ENCODE results near the gene CARMIL1.

Gene CARMIL1

DNA sequence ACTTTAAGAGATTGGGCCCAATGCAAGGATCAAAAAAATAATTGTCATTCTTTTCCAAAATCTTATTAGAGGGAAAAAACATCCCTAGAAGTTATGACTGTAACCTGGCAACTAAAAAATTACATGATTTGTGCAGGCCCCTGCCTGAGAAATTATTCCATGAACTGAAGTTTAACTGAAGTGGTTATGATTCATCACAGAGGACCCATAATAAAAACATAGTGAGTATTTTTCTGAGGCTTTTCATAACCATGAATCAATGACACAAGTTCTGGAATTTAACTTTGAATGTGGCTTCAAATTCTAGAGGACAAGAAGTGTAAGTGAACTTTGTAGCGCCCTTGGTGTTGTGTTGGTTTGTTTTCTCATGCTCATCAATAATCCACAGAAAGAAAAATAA lies 31.1 kb upstream of the CARMIL1 start:
- H2AFZ ChIP-seq (ENCODE audit: low read depth): no peak overlapping the region
- H3K4me1 ChIP-seq (ENCODE audit: low read depth, poor library complexity, severe bottlenecking): peaks cover 13% of the 10 kb centered on the region
- H3K27me3 ChIP-seq (ENCODE audit: insufficient read depth, low read depth): no peaks in the 10 kb centered on the region
- H3K27ac ChIP-seq: no peak overlapping the region
- H3K36me3 ChIP-seq (ENCODE audit: insufficient read depth): no peaks in the 10 kb centered on the region
- no peaks in the 10 kb centered on the region for H4K20me1 ChIP-seq (ENCODE audit: insufficient read depth)
- H3K4me2 ChIP-seq: no peak overlapping the region
- TF ChIP-seq, protein P1, sequence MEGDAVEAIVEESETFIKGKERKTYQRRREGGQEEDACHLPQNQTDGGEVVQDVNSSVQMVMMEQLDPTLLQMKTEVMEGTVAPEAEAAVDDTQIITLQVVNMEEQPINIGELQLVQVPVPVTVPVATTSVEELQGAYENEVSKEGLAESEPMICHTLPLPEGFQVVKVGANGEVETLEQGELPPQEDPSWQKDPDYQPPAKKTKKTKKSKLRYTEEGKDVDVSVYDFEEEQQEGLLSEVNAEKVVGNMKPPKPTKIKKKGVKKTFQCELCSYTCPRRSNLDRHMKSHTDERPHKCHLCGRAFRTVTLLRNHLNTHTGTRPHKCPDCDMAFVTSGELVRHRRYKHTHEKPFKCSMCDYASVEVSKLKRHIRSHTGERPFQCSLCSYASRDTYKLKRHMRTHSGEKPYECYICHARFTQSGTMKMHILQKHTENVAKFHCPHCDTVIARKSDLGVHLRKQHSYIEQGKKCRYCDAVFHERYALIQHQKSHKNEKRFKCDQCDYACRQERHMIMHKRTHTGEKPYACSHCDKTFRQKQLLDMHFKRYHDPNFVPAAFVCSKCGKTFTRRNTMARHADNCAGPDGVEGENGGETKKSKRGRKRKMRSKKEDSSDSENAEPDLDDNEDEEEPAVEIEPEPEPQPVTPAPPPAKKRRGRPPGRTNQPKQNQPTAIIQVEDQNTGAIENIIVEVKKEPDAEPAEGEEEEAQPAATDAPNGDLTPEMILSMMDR (conservative IDR thresholded peaks at IDR 0.05; ENCODE audit: low read depth, low read length): no peak
- H3K79me2 ChIP-seq (ENCODE audit: insufficient read depth, low read depth): no peaks in the 10 kb centered on the region
- H3K4me3 ChIP-seq (IDR thresholded peaks at IDR 0.05; ENCODE audit: insufficient read depth, low read depth, low read length): no peak overlapping the region
- H3K9ac ChIP-seq: no peak overlapping the region

DNA sequence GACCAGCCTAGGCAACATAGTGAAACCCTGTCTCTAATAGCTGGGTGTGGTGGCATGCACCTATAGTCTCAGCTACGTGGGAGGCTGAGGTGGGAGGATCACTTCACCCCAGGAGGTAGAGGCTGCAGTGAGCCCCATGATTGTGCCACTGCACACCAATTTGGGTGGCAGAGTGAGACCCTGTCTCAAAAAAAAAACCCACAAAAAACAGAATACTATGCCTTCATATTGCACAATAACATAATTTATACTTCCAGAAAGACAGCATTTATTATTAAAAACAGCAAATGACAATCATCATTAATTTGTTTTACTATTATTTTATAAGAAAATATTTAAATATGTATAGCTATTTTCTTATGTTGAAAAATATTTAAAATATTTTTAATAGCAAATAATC lies 30.0 kb upstream of the CARMIL1 start:
- Histone ChIP-seq H3K4me3 (IDR thresholded peaks at IDR 0.05; ENCODE audit: insufficient read depth, low read depth, low read length) (no peak overlapping the region), H3K27me3 (ENCODE audit: insufficient read depth, low read depth) (no peaks in the 10 kb centered on the region)

DNA sequence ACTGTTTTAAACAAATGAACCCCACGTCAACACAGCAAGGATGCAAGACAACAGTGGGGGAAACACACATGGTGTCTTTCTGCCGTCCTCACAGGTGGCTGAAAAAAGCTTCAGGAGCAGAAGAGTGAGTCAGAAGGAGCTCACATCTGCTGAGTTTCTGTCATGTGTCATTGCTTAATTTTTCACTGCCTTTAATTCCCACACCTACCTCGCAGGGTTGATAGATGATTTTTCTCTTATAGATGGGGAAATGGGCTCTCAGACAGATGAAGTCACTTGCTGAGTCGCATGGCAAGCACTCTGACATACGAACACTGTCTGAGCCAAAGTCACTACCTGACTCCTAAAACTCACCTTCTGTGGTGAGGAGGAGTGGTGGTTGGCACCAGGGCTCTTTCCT lies 28.3 kb upstream of the CARMIL1 start:
- peak overlapping the region; percentile 30 for H3K4me2 ChIP-seq
- H3K4me3 ChIP-seq (IDR thresholded peaks at IDR 0.05; ENCODE audit: insufficient read depth, low read depth, low read length): no peak overlapping the region
- peak overlapping the region; percentile 40; the same call in 1 of the 2 replicates for H2AFZ ChIP-seq (ENCODE audit: low read depth)
- H3K27ac ChIP-seq: peak overlapping the region; percentile 10; the same call in 1 of the 2 replicates
- H3K9ac ChIP-seq: no peak overlapping the region
- TF ChIP-seq, protein P1 (conservative IDR thresholded peaks at IDR 0.05; ENCODE audit: low read depth, low read length): no peak
- H3K79me2 ChIP-seq (ENCODE audit: insufficient read depth, low read depth): no peaks in the 10 kb centered on the region
- H3K27me3 ChIP-seq (ENCODE audit: insufficient read depth, low read depth): no peaks in the 10 kb centered on the region
- H3K4me1 ChIP-seq (ENCODE audit: low read depth, poor library complexity, severe bottlenecking): peaks cover 13% of the 10 kb centered on the region
- H3K36me3 ChIP-seq (ENCODE audit: insufficient read depth): no peaks in the 10 kb centered on the region
- H4K20me1 ChIP-seq (ENCODE audit: insufficient read depth): no peaks in the 10 kb centered on the region

More for the DNA sequence above, 30.0 kb upstream of the CARMIL1 start:
- no peak overlapping the region for H3K9ac ChIP-seq
- no peaks in the 10 kb centered on the region for H4K20me1 ChIP-seq (ENCODE audit: insufficient read depth)
- no peak overlapping the region for H3K4me2 ChIP-seq
- no peak overlapping the region for H3K27ac ChIP-seq
- peaks cover 13% of the 10 kb centered on the region for H3K4me1 ChIP-seq (ENCODE audit: low read depth, poor library complexity, severe bottlenecking)
- no peaks in the 10 kb centered on the region for H3K79me2 ChIP-seq (ENCODE audit: insufficient read depth, low read depth)
- H3K36me3 ChIP-seq (ENCODE audit: insufficient read depth): no peaks in the 10 kb centered on the region
- TF ChIP-seq, protein P1 (conservative IDR thresholded peaks at IDR 0.05; ENCODE audit: low read depth, low read length): no peak
- H2AFZ ChIP-seq (ENCODE audit: low read depth): no peak overlapping the region

DNA sequence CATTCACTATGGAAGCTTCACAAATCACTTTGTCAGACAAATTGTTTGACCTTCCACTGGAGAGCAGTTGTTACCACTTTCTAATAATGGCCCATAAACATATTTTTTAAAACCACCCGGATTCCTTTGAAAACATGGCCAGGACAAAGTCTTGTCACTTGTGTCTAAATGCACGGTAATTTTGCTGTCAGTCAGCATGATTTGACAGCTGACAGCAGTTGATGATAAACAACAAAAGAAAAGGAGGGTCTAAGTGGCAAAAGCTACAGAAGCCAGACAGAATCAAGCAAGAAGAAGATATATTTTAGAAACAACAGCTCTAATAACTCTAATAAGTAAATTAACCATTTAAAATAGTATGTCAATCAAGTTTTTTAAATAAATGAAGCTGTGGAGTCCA lies 27.7 kb upstream of the CARMIL1 start:
- no peaks in the 10 kb centered on the region for H4K20me1 ChIP-seq (ENCODE audit: insufficient read depth)
- no peaks in the 10 kb centered on the region for H3K36me3 ChIP-seq (ENCODE audit: insufficient read depth)
- no peaks in the 10 kb centered on the region for H3K79me2 ChIP-seq (ENCODE audit: insufficient read depth, low read depth)
- TF ChIP-seq, protein P1 (conservative IDR thresholded peaks at IDR 0.05; ENCODE audit: low read depth, low read length): no peak
- H3K4me2 ChIP-seq: peak overlapping the region; percentile 30
- H3K4me1 ChIP-seq (ENCODE audit: low read depth, poor library complexity, severe bottlenecking): peaks cover 13% of the 10 kb centered on the region
- no peak overlapping the region for H3K9ac ChIP-seq
- no peaks in the 10 kb centered on the region for H3K27me3 ChIP-seq (ENCODE audit: insufficient read depth, low read depth)
- H3K4me3 ChIP-seq (IDR thresholded peaks at IDR 0.05; ENCODE audit: insufficient read depth, low read depth, low read length): no peak overlapping the region
- peak overlapping the region; percentile 40; the same call in 1 of the 2 replicates for H2AFZ ChIP-seq (ENCODE audit: low read depth)
- peak overlapping the region; percentile 10; the same call in 1 of the 2 replicates for H3K27ac ChIP-seq

All from KMS-11 (cell line).